Stimulated activated CD8-positive, alpha-beta memory T cell treated with anti-CD3 and anti-CD28 coated beads, Interleukin-7, amount 100 ng/mL, for 24 hours (primary cell): ENCODE measurements around the gene SULT1A1.
"Not testable (repeated sequence)": the region's sequence is repeated elsewhere in the genome, so short reads cannot be mapped to it uniquely, and the experiment has no call there.

Source experiments
- DNase-seq: peaks from one replicate; pipeline ENCODE4 v3.0.0-alpha.2; 2020; ENCODE audit warnings: low read depth

The SULT1A1 gene

DNA sequence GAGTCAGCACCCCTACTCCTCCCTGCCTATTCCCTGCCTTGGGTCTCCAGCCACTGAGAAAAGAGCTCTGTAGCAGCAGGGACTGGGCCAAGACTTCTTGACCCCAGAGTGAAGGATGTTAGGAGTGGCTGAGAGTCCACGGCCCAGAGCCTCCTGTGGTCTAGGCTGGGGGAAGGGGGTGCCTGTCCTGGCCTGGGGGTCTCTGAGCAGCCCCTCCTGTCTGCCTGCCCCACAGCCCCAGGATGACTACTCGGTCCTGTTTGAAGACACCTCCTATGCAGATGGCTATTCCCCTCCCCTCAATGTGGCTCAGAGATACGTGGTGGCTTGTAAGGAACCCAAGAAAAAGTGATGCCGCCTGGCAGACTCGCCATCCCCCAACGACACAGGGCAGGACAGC, 18.5 kb downstream of the SULT1A1 start:
- DNase-seq, result no peak

DNA sequence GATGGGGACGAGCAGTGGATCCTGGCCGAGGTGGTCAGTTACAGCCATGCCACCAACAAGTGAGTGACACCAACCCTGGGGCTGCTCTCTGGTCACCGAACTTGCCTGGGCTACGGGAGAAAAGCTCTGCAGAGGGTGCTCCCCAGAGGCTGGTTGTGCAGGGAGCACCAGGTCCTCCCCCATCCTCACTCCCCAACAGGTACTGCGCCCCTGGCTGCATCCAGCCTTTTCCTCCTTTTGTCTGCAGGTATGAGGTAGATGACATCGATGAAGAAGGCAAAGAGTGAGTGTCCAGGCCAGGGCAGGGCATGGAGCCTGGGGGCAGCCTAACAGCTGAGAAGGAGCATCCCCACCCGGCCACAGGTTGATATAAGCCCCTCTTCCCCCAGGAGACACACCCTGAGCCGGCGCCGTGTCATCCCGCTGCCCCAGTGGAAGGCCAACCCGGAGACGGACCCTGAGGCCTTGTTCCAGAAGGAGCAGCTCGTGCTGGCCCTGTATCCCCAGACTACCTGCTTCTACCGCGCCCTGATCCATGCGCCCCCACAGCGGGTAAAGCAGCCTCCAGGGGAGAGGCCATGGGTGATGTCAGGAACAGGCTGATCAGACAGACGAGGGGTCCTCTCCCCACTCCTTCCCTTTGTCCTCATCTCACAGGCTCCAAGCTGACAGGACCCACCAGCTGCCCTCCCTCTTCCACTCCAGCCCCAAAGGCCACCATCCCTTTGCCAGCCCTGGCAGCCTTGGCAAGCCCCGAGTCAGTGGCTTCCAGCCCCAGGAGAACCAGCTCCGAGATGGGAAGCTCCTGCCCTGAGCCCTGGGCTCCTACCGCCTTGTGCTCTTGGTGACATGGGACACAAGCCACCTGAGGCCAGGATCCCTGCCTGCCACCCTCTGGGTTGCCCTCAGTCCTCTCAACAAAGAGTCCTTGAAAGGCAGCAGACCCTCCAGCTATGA, 19.2 kb downstream of the SULT1A1 start:
- DNase-seq, result no peak

DNA sequence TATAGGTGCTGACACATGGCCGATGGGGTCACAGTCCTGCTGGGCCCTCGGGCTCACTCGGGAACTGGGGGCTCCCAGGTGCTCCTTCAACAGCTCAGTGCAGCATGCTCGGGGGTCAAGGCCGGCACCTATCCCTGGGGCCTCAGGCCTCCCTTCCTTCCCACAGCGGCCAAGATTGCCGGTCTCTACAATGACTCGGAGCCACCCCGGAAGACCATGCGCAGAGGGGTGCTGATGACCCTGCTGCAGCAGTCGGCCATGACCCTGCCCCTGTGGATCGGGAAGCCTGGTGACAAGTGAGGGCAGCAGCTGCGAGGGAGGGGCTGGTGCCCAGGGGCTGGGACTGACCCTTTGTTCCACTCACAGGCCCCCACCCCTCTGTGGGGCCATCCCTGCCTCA, 19.9 kb downstream of the SULT1A1 start:
- DNase-seq, result no peak

DNA sequence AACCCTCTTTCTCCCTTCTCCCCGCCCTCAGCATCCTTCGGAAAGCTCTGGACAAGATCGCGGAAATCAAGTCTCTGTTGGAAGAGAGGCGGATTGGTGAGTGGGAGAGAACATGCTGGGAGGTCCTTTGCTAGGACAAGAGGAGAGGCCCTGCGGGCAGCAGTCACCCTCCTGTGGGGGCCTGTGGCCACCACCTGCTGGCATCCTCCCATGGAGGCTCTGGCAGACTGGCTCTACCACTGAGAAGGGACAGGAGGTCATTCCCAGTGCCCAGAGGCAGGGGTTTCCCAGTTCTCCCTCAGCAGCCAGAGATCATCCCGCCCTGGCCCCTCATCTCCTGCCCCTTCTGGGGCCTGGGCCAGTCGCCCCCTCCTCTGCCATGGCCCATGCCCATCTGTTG, 20.8 kb downstream of the SULT1A1 start:
- no peak for DNase-seq

DNA sequence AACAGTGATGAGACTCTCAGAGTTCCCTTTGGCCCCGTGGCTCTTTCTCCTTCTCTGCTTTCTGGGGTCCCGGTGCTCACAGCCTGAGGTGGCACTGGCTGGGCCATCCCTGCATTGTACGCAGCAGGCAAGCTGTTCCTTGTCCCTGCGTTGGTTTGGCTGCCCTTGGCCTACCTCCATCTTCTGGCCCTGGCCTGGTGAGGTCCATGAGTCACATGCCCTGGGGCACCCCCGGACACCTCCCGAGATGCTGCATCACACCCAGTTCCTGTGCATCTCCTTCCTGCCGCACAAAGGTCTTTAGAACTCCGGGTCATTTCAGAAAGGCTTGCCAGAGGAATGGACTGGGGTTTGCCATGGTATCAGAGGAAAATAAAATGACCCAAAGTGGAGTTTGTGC, 22.5 kb downstream of the SULT1A1 start:
- DNase-seq, result no peak

DNA sequence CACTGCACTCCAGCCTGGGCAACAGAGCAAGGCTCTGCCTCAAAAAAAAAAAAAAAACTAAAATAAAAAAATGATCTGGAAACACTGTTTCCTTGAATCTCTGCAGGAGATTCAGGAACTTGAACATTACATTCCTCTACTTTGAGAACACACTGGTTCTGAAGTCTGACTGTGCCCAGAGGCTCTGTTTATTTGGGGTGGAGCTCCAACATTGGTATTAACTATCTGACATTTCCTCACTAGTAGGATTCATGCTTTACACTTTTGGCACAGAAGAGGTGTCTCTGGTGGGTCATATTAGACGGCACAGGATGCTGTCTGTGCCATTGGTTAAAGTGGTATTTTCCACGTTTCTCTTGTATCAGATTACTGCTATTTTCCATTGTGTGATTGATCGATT, 23.4 kb downstream of the SULT1A1 start:
- no peak for DNase-seq

DNA sequence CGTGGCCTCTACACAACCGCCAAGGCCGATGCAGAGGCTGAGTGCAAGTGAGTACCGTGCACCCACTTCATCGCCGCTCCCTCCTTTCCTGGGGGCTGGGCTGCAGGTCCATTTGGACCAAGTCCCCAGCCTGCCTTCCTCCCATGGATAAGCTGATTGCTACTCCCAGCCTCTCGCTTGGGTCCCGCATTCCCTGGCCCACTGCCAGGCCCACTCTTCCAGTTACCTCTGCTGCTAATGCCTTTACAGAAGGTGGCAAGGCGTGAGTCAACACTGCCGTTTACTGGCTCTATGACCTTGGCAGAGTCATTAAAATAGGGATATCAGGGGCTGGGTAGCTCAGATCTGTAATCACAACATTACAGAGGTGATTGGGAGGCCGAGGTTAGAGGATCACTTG, 24.2 kb downstream of the SULT1A1 start:
- DNase-seq, result no peak

DNA sequence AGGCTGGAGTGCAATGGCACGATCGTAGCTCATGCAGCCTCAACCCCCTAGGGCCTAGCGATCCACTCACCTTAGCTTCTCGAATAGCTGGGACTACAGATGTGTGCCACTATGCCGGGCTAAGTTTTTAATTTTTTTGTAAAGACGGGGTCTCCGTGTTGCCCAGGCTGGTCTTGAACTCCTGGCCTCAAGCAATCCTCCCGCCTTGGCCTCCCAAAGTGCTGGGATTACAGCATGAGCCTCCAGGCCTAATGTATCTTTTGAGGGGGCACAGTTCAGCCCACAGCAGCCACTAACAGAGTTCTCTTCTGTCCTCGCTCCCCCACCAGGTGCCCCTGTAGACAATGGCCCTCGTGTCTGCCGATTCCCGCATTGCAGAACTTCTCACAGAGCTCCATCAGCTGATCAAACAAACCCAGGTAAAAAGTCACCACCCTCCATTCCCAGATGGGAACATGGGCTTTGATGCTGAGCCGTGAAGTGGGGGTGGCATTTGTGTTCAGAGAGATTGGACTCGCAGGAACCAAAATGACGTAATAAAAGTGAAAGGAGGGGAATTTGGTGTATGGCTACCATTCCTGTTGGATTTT, 29.0 kb downstream of the SULT1A1 start:
- no peak for DNase-seq

DNA sequence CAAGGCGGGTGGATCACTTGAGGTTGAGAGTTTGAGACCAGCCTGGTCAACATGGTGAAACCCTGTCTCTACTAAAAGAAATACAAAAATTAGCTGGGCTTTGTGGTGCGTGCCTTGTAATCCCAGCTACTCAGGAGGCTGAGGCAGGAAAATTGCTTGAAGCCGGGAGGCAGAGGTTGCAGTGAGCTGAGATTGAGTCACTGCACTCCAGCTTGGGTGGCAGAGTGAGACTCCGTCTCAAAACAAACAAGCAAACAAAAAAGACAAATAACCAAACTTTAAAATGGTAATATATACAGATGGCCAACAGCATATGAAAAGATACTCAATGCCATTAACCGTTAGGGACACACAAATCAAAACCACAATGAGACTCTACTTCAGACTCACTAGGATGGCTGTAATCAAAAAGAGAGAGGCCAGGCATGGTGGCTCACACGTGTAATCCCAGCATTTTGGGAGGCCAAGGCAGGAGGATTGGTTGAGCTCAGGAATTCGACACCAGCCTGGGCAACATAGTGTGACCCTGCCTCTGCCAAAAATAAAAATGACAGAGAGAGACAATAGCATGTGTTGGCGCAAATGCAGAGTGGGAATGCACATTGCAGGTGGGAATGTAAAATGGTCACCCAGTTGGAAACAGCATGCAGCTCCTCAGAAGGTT, 34.3 kb downstream of the SULT1A1 start:
- DNase-seq, result no peak

DNA sequence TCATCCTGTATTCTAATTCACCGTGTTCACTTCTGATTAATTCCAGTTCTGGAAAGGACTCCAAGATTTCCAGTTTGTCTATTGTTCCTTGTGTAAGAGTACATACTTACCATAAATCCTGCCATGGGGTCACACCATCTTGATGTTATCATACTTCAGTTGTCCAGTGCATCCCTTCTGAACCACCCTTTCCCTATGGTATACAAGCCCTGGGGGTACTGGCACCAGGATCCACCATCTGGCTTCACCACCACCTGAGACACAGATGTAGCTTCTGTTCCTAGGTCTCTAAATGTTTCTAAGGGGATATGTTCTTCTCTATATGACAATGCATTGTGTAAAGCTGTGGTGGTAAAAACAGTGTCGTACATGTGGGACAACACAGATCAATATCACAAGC, 34.9 kb downstream of the SULT1A1 start:
- no peak for DNase-seq

DNA sequence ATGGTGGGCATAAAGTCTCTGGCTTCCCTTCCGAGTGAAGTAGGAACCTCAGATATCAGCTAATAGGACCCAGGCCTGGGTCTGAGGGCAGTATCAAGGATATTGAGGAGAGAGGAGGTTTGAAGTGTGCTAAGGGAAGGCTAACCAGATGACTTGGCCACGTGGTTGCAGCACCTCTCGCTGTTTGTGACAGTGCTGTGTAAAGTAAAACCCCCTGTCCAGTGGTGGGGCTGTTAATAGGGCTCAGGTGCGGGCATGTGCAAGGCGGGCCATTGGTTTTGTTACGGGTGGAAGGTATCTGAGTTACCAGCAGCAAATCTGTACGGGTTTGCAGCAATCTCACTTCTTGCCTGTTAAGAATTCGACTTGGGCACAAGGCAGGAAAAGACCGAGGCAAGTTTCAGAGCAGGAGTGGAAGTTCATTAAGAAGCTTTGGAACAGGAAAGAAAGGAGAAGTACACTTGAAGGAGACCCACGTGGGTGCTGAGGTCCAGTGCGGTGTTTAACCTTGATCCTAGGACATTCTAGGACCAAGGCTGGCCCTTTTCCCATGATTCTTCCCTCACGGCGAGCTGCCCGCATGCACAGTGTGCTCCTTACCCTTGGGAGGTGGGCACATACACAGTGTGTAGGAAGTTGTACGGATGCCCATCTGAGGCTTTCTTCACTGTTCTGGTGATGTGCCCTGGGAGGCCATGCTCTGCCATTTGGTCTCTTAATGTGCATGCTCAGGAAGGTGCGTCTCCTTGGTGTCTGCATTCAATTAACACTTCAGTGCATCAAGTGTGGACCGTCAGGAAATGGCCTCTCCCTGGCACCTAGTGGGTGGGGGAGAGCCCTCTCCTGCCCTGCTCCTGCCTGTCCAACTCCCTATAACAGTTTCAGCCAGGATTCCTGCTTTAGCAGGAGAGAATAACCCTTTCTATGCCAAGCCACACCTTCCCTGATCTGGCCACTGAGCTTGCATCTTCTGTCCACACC, 35.8 kb downstream of the SULT1A1 start:
- no peak for DNase-seq

DNA sequence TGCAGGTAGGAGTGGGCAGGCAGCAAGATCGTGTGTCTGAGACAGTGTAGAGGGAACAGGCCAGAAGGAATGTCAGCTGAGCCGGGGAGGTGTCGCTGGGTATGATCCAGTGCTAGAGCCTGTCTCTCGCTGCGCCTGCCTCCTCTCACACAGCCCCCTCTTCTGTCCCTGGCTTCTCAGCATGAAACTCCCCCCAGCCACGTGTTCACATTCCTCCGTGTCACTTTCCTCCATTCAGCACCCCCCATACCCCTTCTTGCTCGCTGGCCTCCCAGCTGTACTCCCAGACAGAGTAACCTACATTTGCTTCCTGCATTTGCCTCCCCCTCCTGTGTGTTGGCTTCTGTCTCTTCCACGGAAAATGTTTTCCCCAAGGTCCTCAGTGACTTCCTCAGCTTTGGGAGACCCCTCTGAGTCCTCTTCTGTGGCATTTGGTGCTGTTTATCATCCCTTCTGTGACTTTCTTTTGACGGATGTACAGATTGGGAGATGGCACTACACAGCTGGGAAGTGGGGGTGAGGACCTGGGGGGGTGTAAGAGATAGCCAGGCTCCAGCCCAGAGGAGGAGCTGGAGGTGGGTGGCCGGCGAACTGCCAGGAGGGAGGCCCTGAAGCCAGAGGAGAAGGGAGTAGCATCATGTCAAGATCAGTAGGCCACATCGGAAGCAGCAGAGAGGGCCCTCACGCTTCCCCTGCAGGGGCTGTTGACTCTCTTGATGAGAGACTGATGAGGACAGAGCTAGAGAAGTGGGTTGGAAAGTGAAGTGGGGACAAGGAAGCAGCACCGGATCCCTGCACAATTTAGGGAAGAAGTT, 36.9 kb downstream of the SULT1A1 start:
- DNase-seq, result no peak

DNA sequence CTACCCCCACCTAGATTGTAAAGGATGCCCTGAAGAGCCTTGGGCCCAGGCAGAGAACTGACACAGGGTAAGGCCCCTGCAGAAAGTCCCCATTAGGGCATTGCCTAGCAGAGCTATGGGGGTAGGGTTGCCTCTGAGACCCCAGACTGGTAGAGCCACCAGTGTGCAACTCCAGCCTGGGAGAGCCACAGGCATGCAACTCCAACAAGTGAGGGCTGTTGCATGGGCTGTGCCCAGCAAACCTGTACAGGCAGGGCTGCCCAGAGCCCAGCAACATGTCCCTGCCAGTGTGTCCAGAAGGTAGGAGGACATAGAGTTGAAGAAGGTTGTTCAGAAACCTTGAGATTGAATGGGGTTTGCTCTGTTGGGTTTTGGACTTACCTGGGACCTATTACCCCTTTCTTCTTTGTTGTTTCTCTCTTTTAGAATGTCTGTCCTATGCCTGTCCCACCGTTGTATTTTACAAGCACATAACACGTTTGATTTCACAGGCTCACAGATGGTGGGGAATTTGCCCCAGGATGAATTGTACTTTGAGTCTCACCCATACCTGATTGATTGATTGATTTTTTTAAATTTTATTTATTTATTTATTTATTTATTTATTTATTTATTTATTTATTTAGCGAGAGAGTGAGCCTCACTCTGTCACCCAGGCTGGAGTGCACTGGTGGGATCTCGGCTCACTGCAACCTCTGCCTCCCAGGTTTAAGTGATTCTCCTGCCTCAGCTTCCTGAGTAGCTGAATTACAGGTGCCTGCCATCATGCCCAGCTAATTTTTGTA, 39.7 kb downstream of the SULT1A1 start:
- DNase-seq, result no peak

DNA sequence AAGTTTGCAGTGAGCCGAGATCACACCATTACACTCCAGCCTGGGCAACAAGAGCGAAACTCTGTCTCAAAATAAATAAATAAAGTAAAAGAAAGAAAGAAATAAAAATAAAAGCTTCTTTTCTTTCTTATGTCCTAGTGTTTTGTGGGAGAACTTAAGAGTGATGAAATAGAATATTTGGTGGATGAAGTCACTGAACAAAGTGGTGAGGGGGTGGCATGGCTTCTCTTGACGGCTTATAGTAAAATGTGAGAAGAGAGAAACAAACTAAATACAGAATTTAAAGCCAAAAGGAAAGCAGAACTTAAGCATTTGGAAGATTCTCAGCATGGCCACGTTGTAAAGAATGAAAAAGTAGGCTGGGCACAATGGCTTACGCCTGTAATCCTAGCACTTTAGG, 40.8 kb downstream of the SULT1A1 start:
- no peak for DNase-seq

DNA sequence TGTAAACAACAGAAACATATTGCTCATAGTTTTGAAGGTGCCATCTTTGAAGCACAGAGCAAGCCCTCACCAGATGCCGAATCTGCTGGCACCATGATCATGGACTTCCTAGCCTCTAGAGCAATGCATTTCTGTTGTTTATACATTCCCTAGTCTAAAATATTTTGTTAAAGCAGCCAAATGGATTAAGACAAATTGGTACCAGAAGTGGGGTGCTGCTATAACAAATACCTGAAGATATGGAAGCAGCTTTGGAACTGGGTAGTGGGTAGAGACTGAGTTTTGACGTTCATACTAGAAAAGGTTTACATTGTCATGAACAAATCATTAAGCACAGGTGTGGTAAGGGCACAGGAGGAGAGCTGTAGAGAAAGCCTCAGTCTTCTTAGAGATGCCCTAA, 42.6 kb downstream of the SULT1A1 start:
- DNase-seq, result no peak

DNA sequence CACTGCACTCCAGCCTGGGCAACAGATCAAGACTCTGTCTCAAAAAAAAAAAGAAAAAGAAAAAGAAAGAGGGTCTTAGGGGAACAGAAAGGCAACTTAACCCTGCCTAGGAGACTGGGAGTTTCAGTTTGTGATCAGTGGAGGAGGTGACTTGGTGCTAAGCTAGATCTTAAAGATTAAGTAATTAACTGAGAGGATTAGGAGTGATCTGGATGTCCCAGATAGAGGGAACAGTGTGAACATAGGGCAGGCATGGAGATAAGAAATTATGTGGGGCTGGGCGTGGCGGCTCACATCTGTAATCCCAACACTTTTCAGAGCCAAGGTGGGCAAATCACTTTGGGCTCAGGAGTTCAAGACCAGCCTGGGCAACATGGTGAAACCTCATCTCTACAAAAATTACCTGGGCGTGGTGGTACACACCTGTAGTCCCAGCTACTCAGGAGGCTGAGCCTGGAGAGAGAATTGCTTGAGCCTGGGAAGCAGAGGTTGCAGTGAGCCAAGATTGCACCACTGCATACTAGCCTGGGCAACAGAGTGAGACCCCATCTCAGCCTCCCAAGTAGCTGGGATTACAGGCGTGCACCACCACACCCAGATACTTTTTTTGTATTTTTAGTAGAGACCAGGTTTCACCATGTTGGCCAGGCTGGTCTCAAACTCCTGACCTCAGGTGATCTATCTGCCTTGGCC, 43.5 kb downstream of the SULT1A1 start:
- DNase-seq, result not testable (repeated sequence)

DNA sequence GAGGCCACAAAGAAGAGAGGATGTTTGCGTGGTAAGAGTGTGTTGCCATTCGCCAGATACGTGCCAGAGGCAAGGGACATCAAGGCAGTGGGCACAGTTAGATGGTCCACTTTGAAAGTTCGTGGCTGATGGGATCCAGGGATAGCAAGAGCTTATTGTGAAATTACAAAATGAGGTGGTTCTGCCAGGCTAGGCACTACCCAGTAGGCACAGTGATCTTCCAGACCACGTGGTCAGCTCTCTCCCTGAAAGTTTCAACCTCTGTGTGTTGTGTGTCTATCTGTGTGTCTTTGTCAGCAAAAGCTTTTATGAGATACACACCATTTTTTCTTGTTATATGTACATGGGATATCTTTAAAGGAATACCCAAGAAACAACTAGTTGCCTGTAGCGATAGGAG, 46.6 kb downstream of the SULT1A1 start:
- DNase-seq, result no peak

DNA sequence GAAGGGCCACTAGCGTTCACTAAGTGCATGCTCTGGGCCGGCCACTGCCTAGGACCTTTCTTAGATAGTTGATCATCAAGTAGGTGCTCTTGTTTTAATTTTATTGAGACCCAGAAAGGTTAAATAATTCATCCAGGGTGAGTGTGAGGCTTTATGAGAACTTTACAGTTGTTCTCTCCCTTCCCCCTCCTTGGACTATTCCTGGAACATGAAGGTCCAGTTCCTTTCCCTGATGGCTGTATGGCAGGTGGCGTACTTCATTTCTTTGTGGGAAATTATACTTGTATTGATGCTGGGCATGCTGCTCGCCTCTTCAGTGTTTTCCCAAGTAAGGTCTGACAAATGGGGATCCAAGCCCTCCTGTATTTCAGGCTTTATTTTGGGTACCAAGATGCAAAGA, 47.6 kb downstream of the SULT1A1 start:
- DNase-seq, result no peak

DNA sequence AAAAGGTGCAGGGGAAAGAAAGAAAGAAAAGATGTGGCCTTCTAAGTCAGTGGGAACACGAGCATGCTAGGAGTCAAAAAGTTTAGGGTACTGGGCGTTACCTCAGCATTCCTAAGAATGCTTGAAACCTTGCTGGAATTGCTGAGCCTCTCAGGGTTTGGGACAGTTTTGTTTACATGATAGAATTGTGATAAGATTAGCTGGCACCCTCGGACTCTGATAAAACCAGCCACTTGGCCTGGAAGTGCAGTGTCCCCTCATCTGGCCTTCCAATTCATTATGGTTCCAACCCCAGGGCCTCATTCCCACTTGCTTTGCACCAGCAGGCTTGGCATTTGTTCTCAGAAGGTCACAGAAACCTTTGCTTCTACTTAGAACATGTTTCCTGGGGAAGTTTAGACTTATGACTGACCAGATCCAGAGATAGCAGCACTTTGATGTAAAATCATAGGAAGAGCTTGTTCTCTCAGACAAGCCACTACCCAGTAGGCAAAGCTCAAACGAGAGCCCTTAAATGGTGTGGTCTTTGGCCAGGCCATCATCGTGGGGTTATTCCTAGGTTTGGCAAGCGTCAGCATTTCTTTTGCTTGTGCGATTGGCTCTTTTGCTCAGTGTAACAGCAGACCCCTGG, 48.2 kb downstream of the SULT1A1 start:
- no peak for DNase-seq
